GM12878 (cell line): Measurements from ENCODE around the gene GSTP1. TPM values are rescaled to one million over a fixed set of nuclear protein-coding genes. Genes with fewer than 3 reads are reported as not detected.

Source experiments
- ATAC-seq: fragments of 200-7000 bp; cut with Tn5 transposase; 3 replicates; pipeline ENCODE4 v1.9.1; 2020; ENCODE audit warnings: mild to moderate bottlenecking, moderate library complexity
- BruUV-seq: library from RNA; stranded (reverse); fragments of 400-500 nt; replicated peaks from 2 replicates; lab custom pipeline; 2021; lab: Mats Ljungman, UMichigan
- CTCF ChIA-PET: fragments of 300-600 bp; sonication (Branson Sonifier 250); formaldehyde crosslinking; extraction: SDS; loops from one replicate; lab custom pipeline; 2021; ENCODE audit warnings: inconsistent platforms; lab: Yijun Ruan, JAX
- POLR2A ChIA-PET: fragments of 350-600 bp; formaldehyde crosslinking; extraction: SDS; loops from one replicate; lab custom pipeline; 2021; ENCODE audit warnings: inconsistent platforms; lab: Charles Lee
- RAD21 ChIA-PET: fragments of 300-600 bp; sonication (Branson Sonifier 250); formaldehyde crosslinking; loops from one replicate; lab custom pipeline; 2023; ENCODE audit warnings: antibody characterized with exemption; ENCODE audit not compliant: unreplicated experiment; lab: Charles Lee
- SMC1A ChIA-PET: fragments of 300-600 bp; sonication (Branson Sonifier 250); formaldehyde crosslinking; loops from one replicate; lab custom pipeline; 2023; ENCODE audit not compliant: unreplicated experiment, uncharacterized antibody; lab: Charles Lee
- DNase-seq: peaks from one replicate; pipeline ENCODE4 v3.0.0-alpha.2; 2011; ENCODE audit warnings: low read depth, low spot score
- FAIRE-seq: peaks from 3 replicates; lab custom pipeline; 2011; peaks lifted over from hg19 to GRCh38; lab: Jason Lieb, UNC
- H2AFZ ChIP-seq: 2 replicates; pipeline ENCODE4 v1.6.0; 2011; ENCODE audit warnings: low read depth, low read length, control low read depth; ENCODE audit not compliant: control insufficient read depth
- H3K27ac ChIP-seq: 2 replicates; pipeline ENCODE4 v1.5.1; 2011; ENCODE audit warnings: control low read depth; ENCODE audit not compliant: control insufficient read depth, insufficient read depth
- H3K27me3 ChIP-seq, 2 experiments: replicated peaks in 1 of 2; 2 replicates each; pipeline versions ENCODE4 v1.6.0 to v1.6.1; 2011; ENCODE audit warnings: low read length in 1 of 2; ENCODE audit not compliant: control insufficient read depth in 2 of 2, insufficient read depth in 2 of 2
- H3K36me3 ChIP-seq, 2 experiments: 2 replicates each; pipeline ENCODE4 v1.5.1; 2011; ENCODE audit warnings: low read length in 1 of 2; ENCODE audit not compliant: control insufficient read depth in 2 of 2, insufficient read depth in 2 of 2
- H3K4me1 ChIP-seq: 2 replicates; pipeline ENCODE4 v1.6.1; 2011; ENCODE audit warnings: mild to moderate bottlenecking, low read length, moderate library complexity, mixed read lengths; ENCODE audit not compliant: control insufficient read depth, insufficient read depth
- H3K4me2 ChIP-seq: 2 replicates; pipeline ENCODE4 v1.6.0; 2011; ENCODE audit warnings: control low read depth; ENCODE audit not compliant: control insufficient read depth, insufficient read depth
- H3K4me3 ChIP-seq: fragments of 200-600 bp; sonication (generic); 2 replicates; pipeline ENCODE4 v1.5.1; 2016
- H3K79me2 ChIP-seq: 2 replicates; pipeline ENCODE4 v1.6.0; 2011; ENCODE audit warnings: low read length; ENCODE audit not compliant: control insufficient read depth, insufficient read depth
- H3K9ac ChIP-seq: 2 replicates; pipeline ENCODE4 v1.8.0; 2011; ENCODE audit warnings: low read length, control low read depth, mixed read lengths; ENCODE audit not compliant: control insufficient read depth, insufficient read depth
- H3K9me3 ChIP-seq: replicated peaks from 3 replicates; pipeline ENCODE4 v1.5.1; 2011; ENCODE audit warnings: mild to moderate bottlenecking, low read length; ENCODE audit not compliant: control insufficient read depth, insufficient read depth
- H4K20me1 ChIP-seq: 2 replicates; pipeline ENCODE4 v1.6.0; 2011; ENCODE audit not compliant: control insufficient read depth, insufficient read depth
- CBFB ChIP-seq: IDR thresholded peaks from 2 replicates; pipeline ENCODE4 v1.6.1; 2016; ENCODE audit warnings: antibody characterized with exemption, low read depth
- CEBPB ChIP-seq, 2 experiments: fragments of 150-350 bp in 1 of 2; IDR thresholded peaks; 2 replicates each; pipeline ENCODE4 v1.6.1; 2012 to 2014; ENCODE audit warnings: low read depth in 2 of 2, low read length in 2 of 2, borderline replicate concordance in 1 of 2, inconsistent platforms in 1 of 2
- CREB1 ChIP-seq: IDR thresholded peaks from 2 replicates; pipeline ENCODE4 v1.6.1; 2012; ENCODE audit warnings: low read depth, mild to moderate bottlenecking, inconsistent platforms
- DPF2 ChIP-seq: fragments of 450-650 bp; IDR thresholded peaks from 2 replicates; pipeline ENCODE4 v1.6.1; 2017; ENCODE audit warnings: mild to moderate bottlenecking
- ESRRA ChIP-seq: IDR thresholded peaks from 2 replicates; pipeline ENCODE4 v1.6.1; 2012; ENCODE audit warnings: mild to moderate bottlenecking, low read length, improper control_type of control experiment
- EZH2 ChIP-seq: IDR thresholded peaks from 2 replicates; pipeline ENCODE4 v1.6.1; 2012; ENCODE audit warnings: low read depth, mild to moderate bottlenecking, control low read depth, inconsistent platforms, low read length, borderline replicate concordance; ENCODE audit not compliant: control insufficient read depth
- IKZF1 ChIP-seq: fragments of 450-650 bp; conservative IDR thresholded peaks from 2 replicates; pipeline ENCODE4 v1.6.1; 2017; ENCODE audit warnings: antibody characterized with exemption, mild to moderate bottlenecking
- MXI1 ChIP-seq: fragments of 150-350 bp; IDR thresholded peaks from 2 replicates; pipeline ENCODE4 v1.6.1; 2011; ENCODE audit warnings: low read depth, mild to moderate bottlenecking, inconsistent platforms, low read length, improper control_type of control experiment
- MYB ChIP-seq: fragments of 150-350 bp; IDR thresholded peaks from 2 replicates; pipeline ENCODE4 v1.6.1; 2014; ENCODE audit warnings: mild to moderate bottlenecking, low read depth, low read length, borderline replicate concordance
- NR2F1 ChIP-seq: fragments of 450-650 bp; conservative IDR thresholded peaks from 2 replicates; pipeline ENCODE4 v1.6.1; 2017; ENCODE audit warnings: mild to moderate bottlenecking
- POLR2AphosphoS2 ChIP-seq: IDR thresholded peaks from 2 replicates; pipeline ENCODE4 v1.6.1; 2011; ENCODE audit warnings: low read depth, mild to moderate bottlenecking, low read length, improper control_type of control experiment, moderate library complexity
- POU2F2 ChIP-seq: IDR thresholded peaks from 3 replicates; pipeline ENCODE4 v1.6.1; 2011; ENCODE audit warnings: low read depth, mild to moderate bottlenecking, low read length, borderline replicate concordance
- PRDM15 ChIP-seq: fragments of 450-650 bp; formaldehyde crosslinking; IDR thresholded peaks from 2 replicates; pipeline ENCODE4 v1.4.0; 2020; ENCODE audit warnings: mild to moderate bottlenecking, moderate library complexity
- SREBF1 ChIP-seq: IDR thresholded peaks from 2 replicates; pipeline ENCODE4 v1.6.1; 2012; ENCODE audit warnings: mild to moderate bottlenecking, low read length
- STAT3 ChIP-seq: IDR thresholded peaks from 2 replicates; pipeline ENCODE4 v1.6.1; 2011; ENCODE audit warnings: low read depth, low read length, improper control_type of control experiment
- TCF3 ChIP-seq: IDR thresholded peaks from 2 replicates; pipeline ENCODE4 v1.6.1; 2012; ENCODE audit warnings: low read depth, mild to moderate bottlenecking, low read length, borderline replicate concordance; ENCODE audit not compliant: insufficient read depth
- WRNIP1 ChIP-seq: IDR thresholded peaks from 2 replicates; pipeline ENCODE4 v1.6.1; 2011; ENCODE audit warnings: low read depth, low read length, improper control_type of control experiment, borderline replicate concordance
- WGBS: methylation state at CpG from one replicate; pipeline ENCODE4 v1.1.6; 2016; ENCODE audit warnings: low lambda C conversion rate; ENCODE audit not compliant: insufficient replicate concordance, insufficient coverage; ENCODE audit errors: missing lambda C conversion rate; 5-methylcytosine and 5-hydroxymethylcytosine counted together
- in situ Hi-C: fragments of 300-500 bp; cut with MboI; formaldehyde crosslinking; loops from 9 replicates; pipeline ENCODE4 v1.14.3; 2018; ENCODE audit warnings: mixed read lengths
- intact Hi-C: fragments of 100-400 bp; cut with micrococcal nuclease; formaldehyde crosslinking; loops from one replicate; pipeline ENCODE4 v1.14.2; 2022; ENCODE audit not compliant: unreplicated experiment
- polyA plus RNA-seq, 11 experiments: library from polyadenylated mRNA; depleted of rRNA in 4 of 11; unstranded in 6 of 11; stranded (reverse) in 5 of 11; fragments of >200 nt; fragmentation: Nextera tagmentation in 4 of 11; fragmentation: Illumina TruSeq in 1 of 11; extraction: Ambion mirVana in 4 of 11; extraction: Trizol in 1 of 11; gene quantifications; 1 replicate in 1 of 11; 2 replicates in 10 of 11; pipeline versions ENCODE4 v1.2.1 to v1.2.3, GENCODE V29; 2011 to 2016; ENCODE audit warnings: inconsistent platforms in 2 of 11, missing spikeins in 2 of 11, low read depth in 1 of 11
- total RNA-seq, 4 experiments: library from RNA; depleted of rRNA in 3 of 4; stranded (reverse); fragments of >200 nt in 3 of 4; fragmentation: Illumina TruSeq in 1 of 4; extraction: Trizol in 1 of 4; gene quantifications; 2 replicates each; pipeline versions ENCODE4 v1.2.1 to v1.2.3, GENCODE V29; 2013 to 2021
- TF ChIP-seq, protein P1 (sequence below): fragments of 450-650 bp; conservative IDR thresholded peaks from 2 replicates; pipeline ENCODE4 v1.6.1; 2017; ENCODE audit warnings: mild to moderate bottlenecking, moderate library complexity

Gene GSTP1
- total and polyA plus RNA-seq, 10 of the 15 experiments (the other 5 are each of a cell fraction or from before 2014, with no cell fraction given), result 469 to 1,788 (median 955) TPM

DNA sequence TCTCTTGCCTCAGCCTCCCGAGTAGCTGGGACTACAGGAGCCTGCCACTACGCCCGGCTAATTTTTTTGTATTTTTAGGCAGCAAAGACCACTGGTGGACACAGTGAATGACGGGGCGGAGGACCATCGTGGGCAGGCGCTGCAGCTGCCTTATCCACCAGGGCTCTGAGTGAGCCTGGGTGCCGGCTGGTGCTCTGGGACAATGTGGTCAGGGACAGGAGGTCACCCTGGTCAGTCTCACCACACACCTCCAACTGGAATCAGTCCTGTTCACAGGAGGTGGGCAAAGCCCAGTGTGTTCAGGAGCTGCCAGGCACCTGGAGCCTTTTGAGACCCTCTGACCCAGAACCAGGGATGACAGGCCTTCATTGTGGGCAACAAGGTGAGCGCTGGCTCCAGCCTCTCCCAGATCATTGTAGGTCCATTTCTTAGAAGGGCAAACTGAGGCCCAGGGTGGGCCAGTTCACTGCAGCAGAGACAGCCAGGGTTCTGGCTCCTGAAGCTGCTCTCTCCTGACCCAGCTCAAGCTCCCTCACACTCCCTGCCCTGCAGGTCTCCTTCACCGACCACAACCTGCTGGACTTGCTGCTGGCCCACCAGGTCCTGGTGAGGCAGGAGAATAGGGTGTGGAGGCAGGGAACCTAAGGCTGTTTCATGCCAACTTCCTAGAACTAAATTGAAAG, 44.6 kb upstream of the GSTP1 start:
- H3K27ac ChIP-seq, result no peak overlapping the region
- no peak for TF ChIP-seq PRDM15 (CRISPR knock-in tag)
- TF ChIP-seq DPF2, result no peak
- TF ChIP-seq POU2F2, result no peak
- no peak for TF ChIP-seq SREBF1
- TF ChIP-seq MXI1, result no peak
- TF ChIP-seq MYB, result no peak
- TF ChIP-seq IKZF1, result no peak
- no peak for TF ChIP-seq CBFB
- TF ChIP-seq TCF3, result no peak
- TF ChIP-seq ESRRA, result no peak
- TF ChIP-seq POLR2AphosphoS2, result no peak
- no peak for TF ChIP-seq EZH2
- no peak for TF ChIP-seq WRNIP1
- no peak for TF ChIP-seq CEBPB (IDR thresholded peaks at IDR 0.05; ENCODE audit: borderline replicate concordance in 1 of 2, low read depth in 2 of 2, low read length in 2 of 2)
- TF ChIP-seq NR2F1, result no peak
- TF ChIP-seq STAT3, result no peak
- TF ChIP-seq, protein P1, sequence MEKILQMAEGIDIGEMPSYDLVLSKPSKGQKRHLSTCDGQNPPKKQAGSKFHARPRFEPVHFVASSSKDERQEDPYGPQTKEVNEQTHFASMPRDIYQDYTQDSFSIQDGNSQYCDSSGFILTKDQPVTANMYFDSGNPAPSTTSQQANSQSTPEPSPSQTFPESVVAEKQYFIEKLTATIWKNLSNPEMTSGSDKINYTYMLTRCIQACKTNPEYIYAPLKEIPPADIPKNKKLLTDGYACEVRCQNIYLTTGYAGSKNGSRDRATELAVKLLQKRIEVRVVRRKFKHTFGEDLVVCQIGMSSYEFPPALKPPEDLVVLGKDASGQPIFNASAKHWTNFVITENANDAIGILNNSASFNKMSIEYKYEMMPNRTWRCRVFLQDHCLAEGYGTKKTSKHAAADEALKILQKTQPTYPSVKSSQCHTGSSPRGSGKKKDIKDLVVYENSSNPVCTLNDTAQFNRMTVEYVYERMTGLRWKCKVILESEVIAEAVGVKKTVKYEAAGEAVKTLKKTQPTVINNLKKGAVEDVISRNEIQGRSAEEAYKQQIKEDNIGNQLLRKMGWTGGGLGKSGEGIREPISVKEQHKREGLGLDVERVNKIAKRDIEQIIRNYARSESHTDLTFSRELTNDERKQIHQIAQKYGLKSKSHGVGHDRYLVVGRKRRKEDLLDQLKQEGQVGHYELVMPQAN, result no peak
- no peak for TF ChIP-seq CREB1
- TF ChIP-seq, all 136 proteins: peak for 0
- H3K79me2 ChIP-seq, result no peaks in the 10 kb centered on the region
- POLR2A ChIA-PET, result no interaction called here
- H4K20me1 ChIP-seq, result no peaks in the 10 kb centered on the region
- H3K4me2 ChIP-seq, result no peak overlapping the region
- CTCF ChIA-PET, result no interaction called here
- WGBS, result 53% methylated on average over 7 of the region's 10 CpGs
- no peak for DNase-seq
- peaks cover 4% of the 10 kb centered on the region; the same call in 2 of the 3 replicates for H3K9me3 ChIP-seq
- no peaks in the 10 kb centered on the region; a peak in 1 of 4 replicates for H3K27me3 ChIP-seq
- no peak overlapping the region for H2AFZ ChIP-seq
- in situ Hi-C loops, result no loop called here
- no peaks in the 10 kb centered on the region for H3K4me1 ChIP-seq
- no peak for ATAC-seq
- BruUV-seq, result no TSS peak
- intact Hi-C loops, result no loop called here
- H3K36me3 ChIP-seq, result no peaks in the 10 kb centered on the region
- FAIRE-seq, result no peak
- no peak overlapping the region for H3K4me3 ChIP-seq
- RAD21 ChIA-PET, result no interaction called here
- SMC1A ChIA-PET, result no interaction called here
- H3K9ac ChIP-seq, result no peak overlapping the region
